Measurements from ENCODE around the gene UPK3A. TPM values are rescaled to one million over a fixed set of nuclear protein-coding genes. Genes with fewer than 3 reads are reported as not detected.
A peak's percentile ranks its signal among the peaks of the same experiment; 100 is the strongest.

UPK3A gene
- not detected in 2 replicates for total RNA-seq (2014; rRNA removed; shearing (Covaris generic))

DNA sequence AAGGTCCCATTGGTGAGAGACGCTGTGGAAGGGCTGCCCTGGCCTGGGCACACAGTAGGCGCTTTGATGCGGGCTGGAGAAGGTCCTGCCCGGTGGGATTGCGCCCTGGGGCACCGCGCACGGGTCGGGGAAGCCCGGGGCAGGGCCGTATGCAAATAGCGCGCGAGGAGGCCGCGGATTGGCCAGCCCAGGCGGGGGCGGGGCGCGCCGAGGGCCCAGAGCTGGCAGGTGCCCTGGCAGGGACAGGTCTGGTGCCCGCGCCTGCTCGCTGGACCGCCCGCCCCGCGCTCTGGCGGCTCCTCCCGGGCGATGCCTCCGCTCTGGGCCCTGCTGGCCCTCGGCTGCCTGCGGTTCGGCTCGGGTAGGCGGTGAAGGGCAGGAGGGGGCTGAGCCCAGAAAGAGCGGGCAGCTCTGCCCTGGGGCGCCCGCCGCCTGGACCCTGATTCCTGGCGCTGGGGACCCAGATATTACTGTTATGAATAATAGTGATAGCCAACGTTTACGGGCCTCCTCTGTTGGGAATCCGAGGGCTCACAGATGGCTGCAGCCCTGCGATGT lies at the start of gene UPK3A:
Gene UPK3A, plus strand, starts transcription at position 245 of the 558 bp plus-strand sequence. Its CDS starts 65 bp downstream, at position 310.
- peak; percentile 74 for DNase-seq (ENCODE audit: low spot score)
- in situ Hi-C loops (cut with HindIII; ENCODE audit: low sequenced_read_pairs): no loop called here

DNA sequence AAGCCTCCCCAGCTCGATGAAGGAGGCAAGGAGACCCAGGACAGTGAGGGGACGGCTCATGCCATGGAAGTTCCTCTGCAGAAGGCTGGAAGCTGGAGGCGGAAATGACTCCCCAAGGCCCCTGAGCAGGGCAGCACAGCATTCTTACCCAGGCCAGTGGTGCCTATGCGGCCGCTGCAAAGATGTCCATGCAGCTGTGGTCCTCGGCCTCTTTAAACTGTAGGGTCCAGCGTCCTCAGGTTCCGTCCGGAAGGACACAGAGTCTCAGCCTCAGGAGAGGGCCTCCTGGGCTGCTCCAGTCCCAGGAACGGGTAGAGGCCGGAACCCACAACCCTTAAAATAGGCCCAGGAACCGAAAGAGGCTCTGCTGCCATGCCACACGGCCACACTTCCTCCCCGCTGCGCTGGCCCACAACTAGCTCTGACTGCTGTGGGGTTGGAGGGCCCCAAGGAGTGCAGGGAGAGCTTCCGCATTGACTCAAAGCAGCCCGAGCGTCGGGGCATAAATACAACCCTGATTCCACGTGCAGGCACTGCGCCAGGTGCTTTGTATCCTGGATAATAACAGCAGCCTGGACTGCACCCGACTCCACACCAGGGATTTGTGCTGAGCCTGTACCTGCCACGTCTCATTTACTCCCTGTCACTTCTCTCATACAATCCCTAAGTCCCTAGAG lies 49.5 kb upstream of the UPK3A start:
- no peak for DNase-seq (ENCODE audit: low spot score)
- in situ Hi-C loops (cut with HindIII; ENCODE audit: low sequenced_read_pairs): no loop called here

DNA sequence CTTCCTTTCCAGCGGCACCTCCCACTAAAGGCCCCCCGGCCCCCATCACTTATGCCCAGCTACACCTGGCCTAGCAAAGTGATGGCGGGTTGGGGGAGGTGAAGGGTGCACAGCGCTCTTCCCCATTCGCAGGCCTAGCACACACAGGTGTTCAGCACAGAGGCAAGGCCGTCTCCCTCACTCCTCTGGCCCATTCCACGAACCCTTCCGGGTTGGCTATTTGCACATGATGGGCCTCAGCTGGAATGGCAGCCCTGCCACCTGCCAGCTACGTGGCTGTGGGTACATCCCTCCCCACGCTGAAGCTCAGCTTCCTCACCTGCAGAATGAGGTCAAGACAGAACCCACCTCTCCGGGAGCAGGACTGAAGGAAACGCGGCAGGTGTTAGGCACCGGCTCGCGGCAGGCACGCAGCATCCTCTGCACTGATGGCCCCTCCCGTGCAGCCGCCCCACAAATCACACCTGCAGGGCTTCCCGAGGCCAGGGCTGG lies 48.9 kb upstream of the UPK3A start:
- no peak for DNase-seq (ENCODE audit: low spot score)
- in situ Hi-C loops (cut with HindIII; ENCODE audit: low sequenced_read_pairs): no loop called here

DNA sequence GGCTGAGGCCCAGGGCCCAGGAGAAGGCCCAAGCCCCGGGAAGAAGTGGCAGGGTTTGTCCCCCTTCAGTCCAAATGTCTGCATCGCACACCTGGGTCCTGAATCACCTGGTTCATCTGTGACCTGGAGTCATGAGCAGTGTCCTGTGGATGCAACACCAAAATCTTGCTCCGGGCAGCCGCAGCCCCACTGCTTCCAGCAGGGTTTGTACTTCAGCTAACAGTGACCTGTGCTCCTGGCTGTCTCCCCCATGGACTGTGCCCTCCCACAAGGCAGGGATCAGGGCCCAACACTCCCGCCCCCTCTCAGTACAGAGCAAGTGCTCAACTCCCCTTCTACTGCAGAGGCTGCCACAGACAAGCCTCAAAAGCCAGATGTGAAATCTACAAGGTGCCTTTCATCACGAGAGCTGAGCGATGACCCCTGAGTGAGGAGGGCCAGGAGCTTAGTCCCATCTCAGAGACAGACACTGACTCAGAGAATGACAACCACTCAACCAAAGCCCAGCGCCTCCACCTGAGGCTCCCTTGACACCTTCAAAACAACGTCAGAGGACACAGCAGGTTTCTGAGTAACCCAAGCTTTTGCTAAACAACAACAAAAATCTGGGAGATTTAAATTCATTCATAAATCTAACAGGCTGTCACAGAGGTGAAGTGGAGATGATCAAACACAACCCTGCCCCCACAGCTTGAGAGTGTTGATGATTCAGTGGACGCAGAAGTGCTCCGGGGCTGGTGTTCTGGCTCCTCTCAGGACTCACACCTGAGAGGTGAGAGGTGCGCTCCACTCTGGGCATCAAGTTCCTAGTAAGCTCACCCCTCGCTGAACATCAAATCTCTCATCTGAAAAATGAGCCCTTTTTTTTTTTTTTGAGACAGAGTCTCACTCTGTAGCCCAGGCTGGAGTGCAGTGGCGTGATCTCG lies 47.4 kb upstream of the UPK3A start:
- in situ Hi-C loops (cut with HindIII; ENCODE audit: low sequenced_read_pairs): no loop called here

DNA sequence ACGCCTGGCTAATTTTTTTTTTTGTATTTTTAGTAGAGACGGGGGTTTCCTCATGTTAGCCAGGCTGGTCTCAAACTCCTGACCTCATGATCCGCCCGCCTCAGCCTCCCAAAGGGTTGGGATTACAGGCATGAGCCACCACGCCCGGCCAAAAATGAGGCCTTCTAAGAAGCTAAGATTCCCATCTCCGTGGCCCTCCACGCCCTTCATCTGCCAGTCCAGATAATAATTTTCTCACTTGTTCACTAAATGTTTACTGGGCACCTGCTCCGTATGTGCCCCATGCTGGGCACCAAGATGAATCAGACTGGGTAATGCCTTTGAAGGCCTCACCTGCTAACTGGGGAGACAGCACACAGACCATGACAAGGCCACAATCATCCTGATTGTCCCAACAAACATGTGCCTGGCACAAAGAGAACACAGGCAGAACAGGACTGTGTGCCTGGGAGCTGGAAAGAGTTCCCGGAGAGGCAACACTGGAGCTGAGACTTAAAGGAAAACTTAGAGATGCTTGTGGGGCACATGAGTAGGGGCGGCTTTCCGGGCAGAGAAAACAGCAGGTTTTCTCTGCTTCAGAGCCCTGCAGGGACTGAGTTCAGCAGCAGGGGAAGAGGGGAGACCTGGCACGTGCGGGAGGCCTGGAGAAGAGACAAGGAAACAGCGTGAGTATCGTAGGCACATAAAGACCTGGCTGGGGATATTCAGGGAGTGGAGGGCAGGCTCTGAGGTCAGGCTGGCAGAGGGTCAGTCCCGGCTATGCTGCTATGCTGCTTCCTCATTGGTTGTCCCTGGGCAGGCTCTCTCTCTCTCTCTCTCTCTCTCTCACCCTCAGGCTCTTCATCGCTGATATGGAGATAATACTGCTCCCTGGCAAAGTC lies 46.4 kb upstream of the UPK3A start:
- no peak for DNase-seq (ENCODE audit: low spot score)
- in situ Hi-C loops (cut with HindIII; ENCODE audit: low sequenced_read_pairs): no loop called here

More for the DNA sequence above, 47.4 kb upstream of the UPK3A start:
- DNase-seq (ENCODE audit: low spot score): no peak

GRCh38 chr22:45238957-45239680 lies 45.6 kb upstream of the UPK3A start:
- in situ Hi-C loops (cut with HindIII; ENCODE audit: low sequenced_read_pairs): no loop called here
- no peak for DNase-seq (ENCODE audit: low spot score)

- in situ Hi-C loops (cut with HindIII; ENCODE audit: low sequenced_read_pairs): no loop called here
- no peak for DNase-seq (ENCODE audit: low spot score)
Measured at GRCh38 chr22:45239681-45240051, 45.1 kb upstream of the UPK3A start.

GRCh38 chr22:45240104-45240809 lies 44.5 kb upstream of the UPK3A start:
- no peak for DNase-seq (ENCODE audit: low spot score)
- in situ Hi-C loops (cut with HindIII; ENCODE audit: low sequenced_read_pairs): no loop called here

DNA sequence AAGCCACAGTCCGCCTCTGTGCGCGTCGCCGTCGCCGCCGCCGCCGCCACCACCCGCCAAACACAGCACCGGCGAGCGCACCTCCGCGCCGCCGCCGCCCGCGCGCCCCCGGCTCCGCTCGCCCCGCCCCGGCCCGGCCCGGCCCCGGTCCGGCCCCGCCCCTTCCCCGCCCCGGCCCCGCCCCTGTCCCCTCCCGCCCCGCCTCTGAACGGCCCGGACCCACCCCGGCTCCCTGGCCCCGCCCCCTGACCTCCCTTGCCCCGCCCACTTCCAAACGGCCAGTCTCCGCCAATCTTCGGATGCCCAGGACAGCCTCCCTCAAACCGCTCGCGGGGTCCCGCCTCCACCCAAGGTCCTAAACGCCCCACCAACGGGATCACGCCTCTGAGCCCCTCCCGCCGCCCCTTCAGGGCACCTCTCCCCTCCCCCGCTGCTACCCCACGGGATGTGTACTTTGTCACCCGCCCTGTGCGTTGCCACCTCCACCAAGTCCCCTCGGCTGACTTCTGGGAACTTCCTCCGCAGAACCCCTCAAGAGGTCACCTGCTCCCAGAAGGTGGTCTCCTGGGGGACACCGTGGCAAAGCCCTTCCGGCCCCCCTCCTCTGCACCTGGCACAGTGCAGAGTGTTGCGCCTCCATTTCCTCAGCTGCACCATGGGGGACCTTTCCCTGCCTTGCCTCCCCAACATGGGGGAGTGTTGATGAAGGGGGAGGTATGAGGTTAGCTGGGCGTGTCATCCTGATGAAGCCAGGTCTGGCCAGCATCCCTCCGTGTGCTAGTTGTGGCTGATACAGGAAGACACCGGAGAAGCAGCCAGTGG lies 43.7 kb upstream of the UPK3A start, which contains the start of gene KIAA0930:
Gene KIAA0930, minus strand, starts transcription at position 85 of the 822 bp plus-strand sequence. CDS start 191 bp downstream, outside the sequence.
- in situ Hi-C loops (cut with HindIII; ENCODE audit: low sequenced_read_pairs): no loop called here
- peak; percentile 76 for DNase-seq (ENCODE audit: low spot score)

DNA sequence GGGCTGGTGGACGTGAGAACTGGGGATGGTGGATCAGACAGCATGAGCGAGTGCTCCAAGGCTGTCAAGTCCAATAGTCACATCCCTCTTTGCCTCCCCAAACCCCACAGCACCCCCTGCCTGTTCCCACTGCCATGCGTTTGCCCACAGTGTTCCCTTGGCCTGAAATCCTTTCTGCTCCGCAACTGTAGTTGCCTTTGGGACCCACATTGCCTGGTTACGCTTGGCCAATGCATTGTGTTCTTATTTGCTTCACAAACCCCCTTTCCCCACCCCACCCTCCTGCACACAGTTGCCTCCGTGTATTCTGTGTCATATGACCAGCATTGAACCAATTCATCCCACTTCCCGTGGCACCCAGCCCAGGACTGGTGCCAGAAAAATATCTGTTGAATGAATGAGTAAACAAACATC lies 42.0 kb upstream of the UPK3A start:
- DNase-seq (ENCODE audit: low spot score): no peak
- in situ Hi-C loops (cut with HindIII; ENCODE audit: low sequenced_read_pairs): no loop called here

- in situ Hi-C loops (cut with HindIII; ENCODE audit: low sequenced_read_pairs): no loop called here
- DNase-seq (ENCODE audit: low spot score): no peak
Measured at GRCh38 chr22:45244916-45245315, 39.8 kb upstream of the UPK3A start.

DNA sequence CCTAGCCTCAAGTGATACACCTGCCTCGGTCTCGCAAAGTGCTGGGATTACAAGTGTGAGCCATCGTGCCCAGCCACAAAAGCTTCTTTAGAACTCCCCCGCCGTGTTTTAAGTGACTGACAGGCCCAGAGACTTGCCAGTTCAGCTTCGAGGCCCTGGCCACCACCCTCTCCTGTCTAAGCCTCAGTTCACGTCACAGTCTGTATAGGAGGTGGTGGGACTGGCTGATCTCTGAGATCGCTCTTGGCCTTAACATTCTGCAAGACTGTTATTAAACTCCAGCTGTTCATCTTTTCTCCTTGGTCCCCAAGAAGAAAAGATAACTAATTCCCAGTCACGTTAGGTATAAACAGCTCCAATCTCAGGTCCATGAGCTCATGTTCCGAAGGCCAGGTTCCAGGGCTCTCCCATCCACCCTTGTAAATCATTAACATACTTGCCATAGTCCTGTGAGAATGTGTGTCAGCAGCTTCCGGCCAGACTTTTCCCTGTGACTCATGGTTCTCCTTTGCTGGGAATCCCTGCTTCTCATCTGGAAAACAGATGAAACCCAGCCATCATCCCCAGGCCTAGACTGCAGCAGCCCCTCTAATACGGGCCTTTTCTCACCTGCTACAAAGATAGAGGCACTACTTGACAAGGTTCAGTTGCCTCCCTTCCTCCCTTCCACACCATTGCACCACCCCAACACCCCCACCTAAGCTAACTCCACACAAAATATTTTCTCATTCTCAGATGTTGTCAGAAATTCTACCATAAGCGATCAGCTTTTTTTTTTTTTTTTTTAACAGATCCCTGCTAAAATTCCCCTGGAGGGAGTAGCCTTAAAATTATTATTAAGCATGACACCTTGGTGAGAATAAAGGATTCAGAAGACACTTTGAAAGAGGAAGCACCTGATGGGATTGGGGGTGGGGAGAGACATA lies 38.4 kb upstream of the UPK3A start:
- DNase-seq (ENCODE audit: low spot score): no peak
- in situ Hi-C loops (cut with HindIII; ENCODE audit: low sequenced_read_pairs): no loop called here

GRCh38 chr22:45248832-45249561 lies 35.8 kb upstream of the UPK3A start:
- no peak for DNase-seq (ENCODE audit: low spot score)
- in situ Hi-C loops (cut with HindIII; ENCODE audit: low sequenced_read_pairs): no loop called here

GRCh38 chr22:45251825-45252224 lies 32.9 kb upstream of the UPK3A start:
- in situ Hi-C loops (cut with HindIII; ENCODE audit: low sequenced_read_pairs): no loop called here
- DNase-seq (ENCODE audit: low spot score): no peak

DNA sequence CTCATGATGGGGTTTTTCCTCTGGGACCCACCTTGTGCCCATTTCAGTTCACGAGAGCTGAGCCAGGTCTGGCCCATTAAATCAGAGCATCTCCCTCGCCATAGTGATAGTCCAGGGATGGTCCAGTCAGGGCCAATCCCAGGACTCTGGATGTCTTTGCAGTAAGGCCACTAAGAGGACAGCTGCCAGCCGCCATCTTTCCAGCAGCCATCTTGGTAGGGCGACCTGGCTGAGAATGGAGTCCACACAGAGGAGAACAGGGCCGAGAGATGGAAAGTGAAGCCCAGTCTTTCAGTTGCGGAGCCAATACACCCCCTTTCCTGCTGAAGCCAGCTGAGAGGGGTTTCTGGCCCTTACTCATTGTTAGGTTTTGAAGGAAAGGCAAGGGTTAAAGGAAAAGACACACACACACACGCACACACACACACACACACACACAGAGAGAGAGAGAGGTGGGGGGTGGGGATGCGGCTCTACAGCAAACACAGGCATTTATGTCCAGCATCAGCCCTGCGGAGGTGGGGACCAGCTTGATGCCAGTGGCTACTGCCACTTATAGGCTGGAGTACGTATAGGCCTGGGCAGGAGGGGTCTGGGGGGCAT lies 31.6 kb upstream of the UPK3A start:
- no peak for DNase-seq (ENCODE audit: low spot score)
- in situ Hi-C loops (cut with HindIII; ENCODE audit: low sequenced_read_pairs): no loop called here

Data from G401 (cell line).